SU-DHL-6 (cell line): ENCODE measurements around the gene ZNF669.
"Not testable (repeated sequence)": the region's sequence is repeated elsewhere in the genome, so short reads cannot be mapped to it uniquely, and the experiment has no call there.

Experiments
- H2AFZ ChIP-seq: fragments of 200-600 bp; sonication (generic); 2 replicates; pipeline ENCODE4 v1.6.1; 2014; ENCODE audit warnings: low read depth, mild to moderate bottlenecking, moderate library complexity, mixed read lengths, antibody characterized with exemption, low read length; ENCODE audit not compliant: severe bottlenecking
- H3F3A ChIP-seq: fragments of 200-600 bp; shearing (Covaris generic); 2 replicates; pipeline ENCODE4 v1.6.0; 2016; ENCODE audit warnings: antibody characterized with exemption, mild to moderate bottlenecking; ENCODE audit not compliant: insufficient read depth
- H3K27ac ChIP-seq: fragments of 200-600 bp; sonication (generic); 2 replicates; pipeline ENCODE4 v1.5.1; 2016; ENCODE audit warnings: low read depth, mild to moderate bottlenecking, low read length, moderate library complexity, mixed read lengths
- H3K27me3 ChIP-seq: fragments of 200-600 bp; sonication (generic), shearing (Covaris generic); 2 replicates; pipeline ENCODE4 v1.6.0; 2014; ENCODE audit warnings: mild to moderate bottlenecking, low read length
- H3K36me3 ChIP-seq: fragments of 200-600 bp; sonication (generic); 2 replicates; pipeline ENCODE4 v1.6.1; 2014; ENCODE audit warnings: mild to moderate bottlenecking, low read length, mixed read lengths
- H3K4me2 ChIP-seq: fragments of 300-600, 200-600 bp; shearing (Covaris generic), sonication (generic); 2 replicates; pipeline ENCODE4 v1.6.0; 2014; ENCODE audit warnings: low read length, low read depth, mild to moderate bottlenecking; ENCODE audit not compliant: poor library complexity, severe bottlenecking
- H3K4me3 ChIP-seq: fragments of 200-600 bp; sonication (generic); 2 replicates; pipeline ENCODE4 v1.5.1; 2014; ENCODE audit warnings: antibody characterized with exemption, low read length, mild to moderate bottlenecking, mixed read lengths; ENCODE audit not compliant: insufficient read depth, poor library complexity, severe bottlenecking
- H3K79me2 ChIP-seq: fragments of 200-600 bp; sonication (generic); 2 replicates; pipeline ENCODE4 v1.6.1; 2014; ENCODE audit warnings: mild to moderate bottlenecking, low read length, moderate library complexity; ENCODE audit not compliant: insufficient read depth
- H3K9ac ChIP-seq: fragments of 200-600 bp; sonication (generic); 2 replicates; pipeline ENCODE4 v1.7.0; 2014; ENCODE audit warnings: mild to moderate bottlenecking, low read length
- H3K9me2 ChIP-seq: fragments of 200-600 bp; sonication (generic); replicated peaks from 2 replicates; pipeline ENCODE4 v1.6.1; 2014; ENCODE audit warnings: low read length; ENCODE audit not compliant: insufficient read depth
- H3K9me3 ChIP-seq: fragments of 200-600 bp; sonication (generic); 2 replicates; pipeline ENCODE4 v1.6.1; 2014; ENCODE audit warnings: low read length, mixed read lengths; ENCODE audit not compliant: insufficient read depth
- H4K20me1 ChIP-seq: fragments of 200-600 bp; sonication (generic); 2 replicates; pipeline ENCODE4 v1.6.1; 2014; ENCODE audit warnings: low read depth, mild to moderate bottlenecking, antibody characterized with exemption, low read length, moderate library complexity, mixed read lengths
- CTCF ChIP-seq: fragments of 200-600 bp; sonication (generic); IDR thresholded peaks from one replicate; pipeline ENCODE4 v1.5.1; 2017; ENCODE audit warnings: antibody characterized with exemption, mild to moderate bottlenecking, low read length, moderate library complexity; ENCODE audit not compliant: insufficient read depth, poor library complexity, severe bottlenecking
- EZH2phosphoT487 ChIP-seq: fragments of 200-600 bp; sonication (generic), shearing (Covaris generic); conservative IDR thresholded peaks from 2 replicates; pipeline ENCODE4 v1.6.1; 2018; ENCODE audit warnings: mild to moderate bottlenecking, antibody characterized with exemption, low read length, moderate library complexity, mixed read lengths

The ZNF669 gene

GRCh38 chr1:247145279-247145678 lies 41.1 kb upstream of the ZNF669 start:
- Histone ChIP-seq H3K79me2 (peaks cover 36% of the 10 kb centered on the region), H3K9me3 (peaks cover 58% of the 10 kb centered on the region; the same call in 1 of the 2 replicates)

DNA sequence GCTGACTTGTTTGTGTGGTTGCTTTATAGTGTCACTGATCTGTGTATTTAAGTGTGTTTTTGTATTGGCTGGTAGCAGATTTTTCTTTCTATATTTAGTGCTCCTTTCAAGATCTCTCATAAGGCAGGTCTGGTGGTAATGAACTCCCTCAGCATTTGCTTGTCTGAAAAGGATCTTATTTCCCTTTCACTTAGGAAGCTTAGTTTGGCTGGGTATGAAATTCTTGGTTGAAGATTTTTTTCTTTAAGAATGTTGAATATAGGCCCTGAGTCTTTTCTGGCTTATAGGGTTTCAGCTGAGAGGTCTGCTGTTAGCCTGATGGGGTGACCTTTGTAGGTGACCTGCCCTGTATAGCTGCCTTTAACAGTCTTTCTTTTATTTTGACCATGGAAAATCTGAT lies 35.4 kb upstream of the ZNF669 start:
- H3K9ac ChIP-seq, H2AFZ ChIP-seq, H3K9me2 ChIP-seq, H3K27ac ChIP-seq, H3F3A ChIP-seq, H3K4me3 ChIP-seq, H3K27me3 ChIP-seq, H4K20me1 ChIP-seq, H3K4me2 ChIP-seq: not testable (repeated sequence)
- Histone ChIP-seq H3K9me3 (peaks cover 59% of the 10 kb centered on the region; the same call in 1 of the 2 replicates), H3K79me2 (peaks cover 38% of the 10 kb centered on the region), H3K36me3 (peaks cover 26% of the 10 kb centered on the region)

More at GRCh38 chr1:247145279-247145678, 41.1 kb upstream of the ZNF669 start:
- Histone ChIP-seq H3K4me3 (no peak overlapping the region), H3K27me3 (no peaks in the 10 kb centered on the region), H4K20me1 (no peaks in the 10 kb centered on the region), H3K9ac (no peak overlapping the region), H3K9me2 (no peaks in the 10 kb centered on the region), H3K4me2 (no peak overlapping the region), H3F3A (no peaks in the 10 kb centered on the region), H3K36me3 (peaks cover 46% of the 10 kb centered on the region), H3K27ac (no peak overlapping the region), H2AFZ (no peak overlapping the region)
- TF ChIP-seq CTCF = no peak
- no peak for TF ChIP-seq EZH2phosphoT487

DNA sequence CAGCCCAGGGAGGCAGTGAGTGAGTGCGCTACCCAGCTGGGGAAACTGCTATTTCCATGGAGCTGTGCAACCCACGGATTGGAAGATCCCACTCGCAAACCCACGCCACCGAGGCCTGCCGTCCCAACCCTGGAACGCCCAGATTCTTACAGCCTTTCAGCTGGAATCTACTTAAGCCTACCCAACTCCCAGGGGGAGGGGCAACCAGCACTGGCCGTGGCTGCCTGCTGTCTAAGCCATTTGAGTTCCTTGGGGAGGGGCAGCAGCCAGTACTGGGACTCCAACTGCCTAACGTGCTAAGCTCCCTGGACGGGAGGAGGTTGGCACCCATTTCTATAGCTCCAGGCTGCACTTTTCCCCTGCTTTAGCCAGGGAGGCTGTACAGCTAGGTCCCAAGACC lies 27.1 kb upstream of the ZNF669 start:
- TF ChIP-seq CTCF (no peak), EZH2phosphoT487 (no peak)
- Histone ChIP-seq H3K27ac (no peak overlapping the region), H3K9ac (no peak overlapping the region), H3K36me3 (peaks cover 25% of the 10 kb centered on the region; the same call in 1 of the 2 replicates), H3K9me2 (no peaks in the 10 kb centered on the region), H3K79me2 (peaks cover 32% of the 10 kb centered on the region), H3K27me3 (no peaks in the 10 kb centered on the region), H4K20me1 (no peaks in the 10 kb centered on the region), H3K4me2 (no peak overlapping the region), H2AFZ (no peak overlapping the region), H3K9me3 (peaks cover 13% of the 10 kb centered on the region; the same call in 1 of the 2 replicates), H3F3A (no peaks in the 10 kb centered on the region), H3K4me3 (no peak overlapping the region)

GRCh38 chr1:247127519-247128282 lies 23.5 kb upstream of the ZNF669 start:
- Histone ChIP-seq H3K79me2 (peaks cover 18% of the 10 kb centered on the region), H3K36me3 (peaks cover 14% of the 10 kb centered on the region; the same call in 1 of the 2 replicates), H3K9ac (peak overlapping the region; percentile 40), H3K4me3 (peak overlapping the region; percentile 57), H3K4me2 (peak overlapping the region; percentile 77)
- not testable (repeated sequence) for H2AFZ ChIP-seq, H4K20me1 ChIP-seq, H3F3A ChIP-seq, H3K27ac ChIP-seq, H3K9me2 ChIP-seq, H3K9me3 ChIP-seq, H3K27me3 ChIP-seq

DNA sequence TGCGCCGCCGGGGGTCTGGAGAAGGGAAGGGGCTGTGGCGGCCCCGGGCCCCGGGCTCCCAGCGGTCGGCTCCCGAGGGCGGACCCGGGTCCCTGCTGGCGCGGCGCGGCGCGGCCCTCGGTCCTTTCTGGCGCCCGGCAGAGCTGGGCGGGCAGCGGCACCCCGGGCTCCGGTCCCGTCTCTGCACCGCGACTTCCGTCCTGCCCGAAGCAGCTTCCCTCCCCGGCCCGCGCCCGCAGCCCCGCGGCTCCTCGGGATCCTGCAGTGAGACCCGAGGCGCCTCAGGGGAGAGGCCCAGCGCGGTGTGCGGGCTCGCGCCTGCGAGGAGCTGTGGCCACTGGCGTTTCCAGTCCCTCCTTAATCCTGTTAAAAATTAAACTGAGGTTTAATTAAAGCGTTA lies 22.4 kb upstream of the ZNF669 start:
- H3K9me2 ChIP-seq, H3K27ac ChIP-seq, H3F3A ChIP-seq, H3K4me3 ChIP-seq, H2AFZ ChIP-seq, H3K9me3 ChIP-seq, H3K4me2 ChIP-seq, H4K20me1 ChIP-seq, H3K27me3 ChIP-seq, H3K9ac ChIP-seq, H3K36me3 ChIP-seq: not testable (repeated sequence)
- peaks cover 12% of the 10 kb centered on the region for H3K79me2 ChIP-seq

- not testable (repeated sequence) for H3K9me2 ChIP-seq, H4K20me1 ChIP-seq, H3K4me3 ChIP-seq, H3K9ac ChIP-seq, H3K36me3 ChIP-seq, H3K9me3 ChIP-seq, H3K4me2 ChIP-seq, H3K27ac ChIP-seq, H3K27me3 ChIP-seq, H2AFZ ChIP-seq, H3F3A ChIP-seq
- H3K79me2 ChIP-seq = peaks cover 12% of the 10 kb centered on the region
These were observed 22.0 kb upstream of the ZNF669 start for GRCh38 chr1:247126166-247126565.
